GM12892 (cell line): ENCODE measurements around the gene ATP5F1D.

Experiments used
- POLR2A ChIP-seq: IDR thresholded peaks from 2 replicates; pipeline ENCODE4 v1.6.1; 2011; ENCODE audit warnings: low read depth, low read length, control low read depth
- TAF1 ChIP-seq: IDR thresholded peaks from 2 replicates; pipeline ENCODE4 v1.6.1; 2011; ENCODE audit warnings: low read depth, mild to moderate bottlenecking, control low read depth, low read length, borderline replicate concordance

DNA sequence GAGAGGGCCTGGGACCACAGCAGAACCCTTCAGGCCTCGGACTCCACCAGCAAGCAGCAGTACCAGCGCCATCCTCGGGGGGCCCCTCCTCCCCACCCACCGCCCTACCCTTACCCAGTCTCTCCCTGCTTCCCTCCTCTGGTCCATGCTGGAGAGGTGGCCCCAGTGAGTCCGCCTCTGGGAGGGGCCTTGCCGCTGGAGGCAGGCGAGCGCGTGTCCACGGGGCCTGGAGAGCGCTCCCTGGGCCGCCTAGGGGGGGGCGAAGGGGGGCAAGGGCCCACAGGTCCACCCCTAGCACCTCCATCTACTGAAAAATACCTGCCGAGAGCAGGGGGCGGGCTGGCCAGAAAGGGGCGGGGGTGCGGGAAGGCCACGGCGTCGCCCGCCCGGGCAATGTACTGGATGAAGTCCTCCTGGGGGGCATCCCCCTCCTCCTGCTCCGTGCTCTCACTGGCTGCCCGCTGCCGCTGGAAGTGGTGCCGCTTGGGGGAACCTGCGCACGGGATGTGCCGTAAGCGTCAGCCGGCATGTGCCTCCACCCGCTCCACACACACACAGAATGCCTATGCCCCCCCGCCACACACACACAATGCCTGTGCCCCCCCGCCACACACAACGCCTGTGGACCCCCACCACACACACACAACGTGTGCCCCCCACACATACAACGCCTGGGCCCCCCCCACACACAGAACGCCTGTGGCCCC is 10.6 kb upstream of the ATP5F1D start:
- TF ChIP-seq TAF1 (no peak), POLR2A (no peak)
